ENCODE data around the gene CNKSR2.

- TF ChIP-seq CTCF (IDR thresholded peaks at IDR 0.05; ENCODE audit: low read depth, low read length), result no peak
- no peak for TF ChIP-seq EZH2phosphoT487 (IDR thresholded peaks at IDR 0.05; ENCODE audit: low read depth)
Measured at GRCh38 chrX:21702725-21703124, 328.5 kb downstream of the CNKSR2 start.

All from OCI-LY3 (cell line).